HepG2 (cell line): ENCODE measurements around the gene TBC1D16. TPM values are rescaled to one million over a fixed set of nuclear protein-coding genes. Genes with fewer than 3 reads are reported as not detected.

Experiments used
- AGO2 ChIP-seq: fragments of 200-400 bp; formaldehyde crosslinking; optimal IDR thresholded peaks from 2 replicates; pipeline ENCODE3; 2017; ENCODE audit warnings: mild to moderate bottlenecking, low read depth, low read length, moderate library complexity
- GLI4 ChIP-seq: sonication (generic); formaldehyde crosslinking; IDR thresholded peaks from 2 replicates; pipeline ENCODE4 v1.5.1; 2020; ENCODE audit warnings: missing genetic modification reagents, mild to moderate bottlenecking, moderate library complexity, borderline replicate concordance
- HNRNPL ChIP-seq: fragments of 200-400 bp; formaldehyde crosslinking; IDR thresholded peaks from 2 replicates; pipeline ENCODE4 v1.6.1; 2017; ENCODE audit warnings: mild to moderate bottlenecking, low read depth, low read length
- RAD51 ChIP-seq: fragments of 450-650 bp; IDR thresholded peaks from 2 replicates; pipeline ENCODE4 v1.6.1; 2016; ENCODE audit warnings: borderline replicate concordance
- RFX1 ChIP-seq: fragments of 450-650 bp; IDR thresholded peaks from 2 replicates; pipeline ENCODE4 v1.6.1; 2017
- RFX3 ChIP-seq: IDR thresholded peaks from 2 replicates; pipeline ENCODE4 v1.6.1; 2016; ENCODE audit warnings: missing biosample characterization, missing genetic modification reagents
- SP1 ChIP-seq, 2 experiments: fragments of 450-650 bp in 1 of 2; sonication (generic) in 1 of 2; formaldehyde crosslinking in 1 of 2; IDR thresholded peaks; 2 replicates each; pipeline versions ENCODE4 v1.4.0 to v1.6.1; 2016 to 2020; ENCODE audit warnings: missing genetic modification reagents in 1 of 2
- SRF ChIP-seq: IDR thresholded peaks from 2 replicates; pipeline ENCODE4 v1.6.1; 2011; ENCODE audit warnings: mild to moderate bottlenecking, low read depth, low read length, moderate library complexity
- ZEB1 ChIP-seq: IDR thresholded peaks from 2 replicates; pipeline ENCODE4 v1.6.1; 2012; ENCODE audit warnings: mild to moderate bottlenecking, low read depth, inconsistent platforms; ENCODE audit not compliant: insufficient replicate concordance
- ZNF17 ChIP-seq: sonication (generic); formaldehyde crosslinking; IDR thresholded peaks from 2 replicates; pipeline ENCODE4 v1.5.0; 2020; ENCODE audit warnings: mild to moderate bottlenecking, missing genetic modification reagents
- ZNF670 ChIP-seq: sonication (generic); formaldehyde crosslinking; IDR thresholded peaks from 2 replicates; pipeline ENCODE4 v1.8.0; 2022; ENCODE audit warnings: mild to moderate bottlenecking, missing genetic modification reagents, borderline replicate concordance
- ZNF703 ChIP-seq: sonication (generic); formaldehyde crosslinking; IDR thresholded peaks from 2 replicates; pipeline ENCODE4 v1.5.1; 2020; ENCODE audit warnings: missing genetic modification reagents, mild to moderate bottlenecking, moderate library complexity, borderline replicate concordance
- ZNF747 ChIP-seq: sonication (generic); formaldehyde crosslinking; IDR thresholded peaks from 2 replicates; pipeline ENCODE4 v1.8.1; 2023; ENCODE audit warnings: missing genetic modification reagents, mild to moderate bottlenecking, borderline replicate concordance
- ZNF75D ChIP-seq: sonication (generic); formaldehyde crosslinking; IDR thresholded peaks from 2 replicates; pipeline ENCODE4 v1.8.1; 2023; ENCODE audit warnings: missing genetic modification reagents, mild to moderate bottlenecking, borderline replicate concordance
- polyA plus RNA-seq, 8 experiments: library from polyadenylated mRNA; depleted of rRNA in 3 of 8; stranded (reverse) in 7 of 8; unstranded in 1 of 8; fragments of >200 nt; fragmentation: Illumina TruSeq in 4 of 8; extraction: Trizol in 4 of 8; gene quantifications; 2 replicates each; pipeline versions ENCODE4 v1.2.1 to v1.2.3, GENCODE V29; 2011 to 2016; ENCODE audit warnings: low read depth in 4 of 8, missing spikeins in 1 of 8, mixed read lengths in 1 of 8; ENCODE audit not compliant: insufficient read depth in 1 of 8
- total RNA-seq, 5 experiments: library from RNA; depleted of rRNA; stranded (reverse); fragments of >200 nt; fragmentation: Illumina TruSeq; extraction: Trizol; gene quantifications; 2 replicates each; pipeline ENCODE4 v1.2.3, GENCODE V29; 2016; ENCODE audit warnings: low read depth in 1 of 5
- TF ChIP-seq, protein P1 (sequence below): sonication (generic); formaldehyde crosslinking; conservative IDR thresholded peaks from 2 replicates; pipeline ENCODE4 v1.4.0; 2020; ENCODE audit warnings: missing genetic modification reagents
- TF ChIP-seq, protein P2 (sequence below): sonication (generic); formaldehyde crosslinking; IDR thresholded peaks from 2 replicates; pipeline ENCODE4 v1.5.0; 2020; ENCODE audit warnings: missing genetic modification reagents
- TF ChIP-seq, protein P3 (sequence below): sonication (generic); formaldehyde crosslinking; IDR thresholded peaks from 2 replicates; pipeline ENCODE4 v1.4.0; 2020; ENCODE audit warnings: missing genetic modification reagents, borderline replicate concordance
- TF ChIP-seq, protein P4 (sequence below): IDR thresholded peaks from 2 replicates; pipeline ENCODE4 v1.6.1; 2016
- TF ChIP-seq, protein P5 (sequence below): sonication (generic); formaldehyde crosslinking; IDR thresholded peaks from 2 replicates; pipeline ENCODE4 v1.8.0; 2022; ENCODE audit warnings: missing genetic modification reagents, mild to moderate bottlenecking, inconsistent platforms, borderline replicate concordance
- TF ChIP-seq, protein P6 (sequence below): sonication (generic); formaldehyde crosslinking; IDR thresholded peaks from 2 replicates; pipeline ENCODE4 v1.8.0; 2023; ENCODE audit warnings: mild to moderate bottlenecking, missing genetic modification reagents

Gene TBC1D16
- total and polyA plus RNA-seq, 2 of the 13 experiments (the other 11 are each of a cell fraction or from before 2014, with no cell fraction given), result 14.9 to 24.9 TPM

DNA sequence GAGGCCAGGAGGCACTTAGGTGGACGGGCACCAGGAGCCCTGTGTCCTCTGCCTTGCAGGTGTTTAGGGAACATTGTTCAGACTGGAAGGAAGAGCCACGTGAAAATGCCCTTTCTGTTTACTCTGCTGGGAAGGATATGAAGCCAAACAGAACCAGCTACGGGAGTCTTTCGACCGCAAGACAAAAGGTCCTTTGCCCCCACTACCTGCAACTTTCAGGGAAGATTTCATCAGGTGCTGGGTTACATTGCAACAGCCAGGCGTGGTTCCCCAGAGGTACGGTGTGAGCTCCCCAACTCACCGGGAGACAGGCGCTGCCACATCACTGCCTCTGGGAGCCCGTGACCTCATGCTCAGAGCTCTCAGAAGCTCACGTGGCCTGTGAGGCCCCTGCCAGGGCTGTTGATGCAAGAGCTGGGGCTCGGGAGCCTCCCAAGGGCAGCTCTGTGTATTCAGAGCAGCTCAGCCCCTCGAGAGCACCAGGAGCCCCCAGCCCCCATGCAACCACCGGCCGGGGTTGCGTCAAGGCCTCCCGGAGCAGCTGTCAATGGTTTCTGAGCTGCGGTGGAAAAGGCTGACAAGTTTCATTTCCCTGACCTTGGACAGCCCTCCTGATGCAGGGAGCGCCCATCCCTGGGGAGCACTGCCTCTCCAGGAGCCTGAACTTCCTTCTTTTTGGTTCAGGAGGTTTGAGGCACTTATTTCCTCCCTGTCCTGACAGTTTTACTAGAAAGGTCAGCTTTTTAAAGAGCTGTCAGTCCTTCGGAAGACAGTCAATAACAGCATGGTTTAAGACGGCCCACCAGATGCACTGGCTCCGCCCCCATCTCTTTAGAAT lies 42.1 kb downstream of the TBC1D16 start (continued):
- TF ChIP-seq, protein P1, sequence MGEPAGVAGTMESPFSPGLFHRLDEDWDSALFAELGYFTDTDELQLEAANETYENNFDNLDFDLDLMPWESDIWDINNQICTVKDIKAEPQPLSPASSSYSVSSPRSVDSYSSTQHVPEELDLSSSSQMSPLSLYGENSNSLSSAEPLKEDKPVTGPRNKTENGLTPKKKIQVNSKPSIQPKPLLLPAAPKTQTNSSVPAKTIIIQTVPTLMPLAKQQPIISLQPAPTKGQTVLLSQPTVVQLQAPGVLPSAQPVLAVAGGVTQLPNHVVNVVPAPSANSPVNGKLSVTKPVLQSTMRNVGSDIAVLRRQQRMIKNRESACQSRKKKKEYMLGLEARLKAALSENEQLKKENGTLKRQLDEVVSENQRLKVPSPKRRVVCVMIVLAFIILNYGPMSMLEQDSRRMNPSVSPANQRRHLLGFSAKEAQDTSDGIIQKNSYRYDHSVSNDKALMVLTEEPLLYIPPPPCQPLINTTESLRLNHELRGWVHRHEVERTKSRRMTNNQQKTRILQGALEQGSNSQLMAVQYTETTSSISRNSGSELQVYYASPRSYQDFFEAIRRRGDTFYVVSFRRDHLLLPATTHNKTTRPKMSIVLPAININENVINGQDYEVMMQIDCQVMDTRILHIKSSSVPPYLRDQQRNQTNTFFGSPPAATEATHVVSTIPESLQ (CRISPR knock-in tag), result no peak; the same call in 1 of the 2 replicates
- TF ChIP-seq GLI4 (CRISPR knock-in tag) (peak; percentile 52; the same call in 1 of the 2 replicates), RAD51 (peak; percentile 81), ZEB1 (no peak), ZNF17 (CRISPR knock-in tag) (no peak), ZNF747 (CRISPR knock-in tag) (peak; percentile 98), RFX3 (peak; percentile 18; the same call in 1 of the 2 replicates), ZNF75D (CRISPR knock-in tag) (no peak), RFX1 (no peak), AGO2 (peak; percentile 60), HNRNPL (peak; percentile 79), ZNF703 (CRISPR knock-in tag) (peak; percentile 99; the same call in 1 of the 2 replicates), ZNF670 (CRISPR knock-in tag) (peak; percentile 89; the same call in 1 of the 2 replicates), SP1 (IDR thresholded peaks at IDR 0.05) (no peak), SP1 (CRISPR knock-in tag; IDR thresholded peaks at IDR 0.05) (peak; percentile 44; the same call in 1 of the 2 replicates), SRF (0 out of 2 replicates have a peak, but pooled peaks have one; percentile 27)
- TF ChIP-seq, protein P2, sequence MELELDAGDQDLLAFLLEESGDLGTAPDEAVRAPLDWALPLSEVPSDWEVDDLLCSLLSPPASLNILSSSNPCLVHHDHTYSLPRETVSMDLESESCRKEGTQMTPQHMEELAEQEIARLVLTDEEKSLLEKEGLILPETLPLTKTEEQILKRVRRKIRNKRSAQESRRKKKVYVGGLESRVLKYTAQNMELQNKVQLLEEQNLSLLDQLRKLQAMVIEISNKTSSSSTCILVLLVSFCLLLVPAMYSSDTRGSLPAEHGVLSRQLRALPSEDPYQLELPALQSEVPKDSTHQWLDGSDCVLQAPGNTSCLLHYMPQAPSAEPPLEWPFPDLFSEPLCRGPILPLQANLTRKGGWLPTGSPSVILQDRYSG (CRISPR knock-in tag), result peak; percentile 82; the same call in 1 of the 2 replicates
- TF ChIP-seq, protein P3, sequence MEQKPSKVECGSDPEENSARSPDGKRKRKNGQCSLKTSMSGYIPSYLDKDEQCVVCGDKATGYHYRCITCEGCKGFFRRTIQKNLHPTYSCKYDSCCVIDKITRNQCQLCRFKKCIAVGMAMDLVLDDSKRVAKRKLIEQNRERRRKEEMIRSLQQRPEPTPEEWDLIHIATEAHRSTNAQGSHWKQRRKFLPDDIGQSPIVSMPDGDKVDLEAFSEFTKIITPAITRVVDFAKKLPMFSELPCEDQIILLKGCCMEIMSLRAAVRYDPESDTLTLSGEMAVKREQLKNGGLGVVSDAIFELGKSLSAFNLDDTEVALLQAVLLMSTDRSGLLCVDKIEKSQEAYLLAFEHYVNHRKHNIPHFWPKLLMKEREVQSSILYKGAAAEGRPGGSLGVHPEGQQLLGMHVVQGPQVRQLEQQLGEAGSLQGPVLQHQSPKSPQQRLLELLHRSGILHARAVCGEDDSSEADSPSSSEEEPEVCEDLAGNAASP, result peak; percentile 94
- TF ChIP-seq, protein P4, sequence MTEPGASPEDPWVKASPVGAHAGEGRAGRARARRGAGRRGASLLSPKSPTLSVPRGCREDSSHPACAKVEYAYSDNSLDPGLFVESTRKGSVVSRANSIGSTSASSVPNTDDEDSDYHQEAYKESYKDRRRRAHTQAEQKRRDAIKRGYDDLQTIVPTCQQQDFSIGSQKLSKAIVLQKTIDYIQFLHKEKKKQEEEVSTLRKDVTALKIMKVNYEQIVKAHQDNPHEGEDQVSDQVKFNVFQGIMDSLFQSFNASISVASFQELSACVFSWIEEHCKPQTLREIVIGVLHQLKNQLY, result peak; percentile 94
- TF ChIP-seq, protein P5, sequence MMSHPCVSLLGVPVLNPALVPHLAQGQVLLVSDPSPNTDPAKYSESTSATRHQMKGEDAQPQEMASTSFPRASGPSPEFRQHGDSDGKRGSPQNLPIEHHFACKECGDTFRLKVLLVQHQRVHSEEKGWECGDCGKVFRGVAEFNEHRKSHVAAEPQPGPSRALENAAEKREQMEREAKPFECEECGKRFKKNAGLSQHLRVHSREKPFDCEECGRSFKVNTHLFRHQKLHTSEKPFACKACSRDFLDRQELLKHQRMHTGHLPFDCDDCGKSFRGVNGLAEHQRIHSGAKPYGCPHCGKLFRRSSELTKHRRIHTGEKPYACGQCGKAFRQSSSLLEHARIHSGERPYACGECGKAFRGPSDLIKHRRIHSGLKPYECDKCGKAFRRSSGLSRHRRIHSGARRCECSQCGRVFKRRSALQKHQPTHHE (CRISPR knock-in tag), result peak; percentile 78; the same call in 1 of the 2 replicates
- TF ChIP-seq, protein P6, sequence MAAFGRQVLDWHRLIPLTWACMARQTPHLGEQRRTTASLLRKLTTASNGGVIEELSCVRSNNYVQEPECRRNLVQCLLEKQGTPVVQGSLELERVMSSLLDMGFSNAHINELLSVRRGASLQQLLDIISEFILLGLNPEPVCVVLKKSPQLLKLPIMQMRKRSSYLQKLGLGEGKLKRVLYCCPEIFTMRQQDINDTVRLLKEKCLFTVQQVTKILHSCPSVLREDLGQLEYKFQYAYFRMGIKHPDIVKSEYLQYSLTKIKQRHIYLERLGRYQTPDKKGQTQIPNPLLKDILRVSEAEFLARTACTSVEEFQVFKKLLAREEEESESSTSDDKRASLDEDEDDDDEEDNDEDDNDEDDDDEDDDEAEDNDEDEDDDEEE (CRISPR knock-in tag), result no peak
